HL-60 (cell line): ENCODE data around the gene ROGDI.

Experiments
- DNase-seq, 2 experiments: peaks; one replicate each; pipeline ENCODE4 v3.0.0-alpha.2; 2010 to 2020; ENCODE audit warnings: low read depth in 1 of 2, low spot score in 1 of 2
- H3K27ac ChIP-seq: fragments of 250-450 bp; sonication (Bioruptor Pico); replicated peaks from 2 replicates; pipeline ENCODE4 v1.5.1; 2020; ENCODE audit warnings: mild to moderate bottlenecking, moderate library complexity
- H3K27me3 ChIP-seq: fragments of 250-450 bp; sonication (Bioruptor Pico); 2 replicates; pipeline ENCODE4 v1.5.1; 2021; ENCODE audit warnings: mild to moderate bottlenecking, moderate library complexity; ENCODE audit not compliant: insufficient read depth, poor library complexity, severe bottlenecking
- H3K4me3 ChIP-seq: replicated peaks from 2 replicates; pipeline ENCODE4 v1.5.1; 2011; ENCODE audit warnings: mild to moderate bottlenecking, control low read depth, low read length; ENCODE audit not compliant: insufficient read depth
- GABPA ChIP-seq: IDR thresholded peaks from 2 replicates; pipeline ENCODE4 v1.6.1; 2012; ENCODE audit warnings: low read depth
- POLR2AphosphoS5 ChIP-seq: IDR thresholded peaks from 2 replicates; pipeline ENCODE4 v1.6.1; 2012; ENCODE audit warnings: low read depth
- REST ChIP-seq: IDR thresholded peaks from 2 replicates; pipeline ENCODE4 v1.6.1; 2012; ENCODE audit warnings: low read depth; ENCODE audit not compliant: insufficient replicate concordance
- SPI1 ChIP-seq: IDR thresholded peaks from 2 replicates; pipeline ENCODE4 v1.6.1; 2012; ENCODE audit warnings: low read depth, mild to moderate bottlenecking, borderline replicate concordance
- TF ChIP-seq, protein P1 (sequence below): IDR thresholded peaks from one replicate; pipeline ENCODE4 v1.5.1; 2011; ENCODE audit warnings: low read length, control low read depth, inconsistent platforms; ENCODE audit not compliant: insufficient read depth

Gene ROGDI

DNA sequence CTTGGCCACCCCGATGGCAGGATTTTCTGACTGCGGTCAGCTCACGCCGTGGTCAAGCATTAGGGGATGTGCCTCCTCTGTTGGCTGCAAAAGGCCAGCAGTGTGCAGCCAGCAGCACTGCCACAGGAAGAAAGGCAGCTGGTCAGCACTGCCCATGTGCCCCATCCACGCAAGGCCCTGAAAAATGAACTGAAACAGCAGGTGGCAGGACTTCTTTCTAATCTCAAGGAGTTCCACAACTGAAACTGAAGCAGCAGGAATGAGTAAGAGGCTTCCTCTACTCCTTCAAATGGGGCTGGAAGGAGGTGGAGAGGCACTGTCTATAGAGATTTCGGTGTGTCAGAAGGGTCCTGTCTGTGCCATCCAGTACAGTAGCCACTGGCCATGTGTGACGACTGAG, 38.6 kb downstream of the ROGDI start:
- Histone ChIP-seq H3K4me3 (no peak overlapping the region), H3K27me3 (no peaks in the 10 kb centered on the region), H3K27ac (no peak overlapping the region)
- TF ChIP-seq, protein P1, sequence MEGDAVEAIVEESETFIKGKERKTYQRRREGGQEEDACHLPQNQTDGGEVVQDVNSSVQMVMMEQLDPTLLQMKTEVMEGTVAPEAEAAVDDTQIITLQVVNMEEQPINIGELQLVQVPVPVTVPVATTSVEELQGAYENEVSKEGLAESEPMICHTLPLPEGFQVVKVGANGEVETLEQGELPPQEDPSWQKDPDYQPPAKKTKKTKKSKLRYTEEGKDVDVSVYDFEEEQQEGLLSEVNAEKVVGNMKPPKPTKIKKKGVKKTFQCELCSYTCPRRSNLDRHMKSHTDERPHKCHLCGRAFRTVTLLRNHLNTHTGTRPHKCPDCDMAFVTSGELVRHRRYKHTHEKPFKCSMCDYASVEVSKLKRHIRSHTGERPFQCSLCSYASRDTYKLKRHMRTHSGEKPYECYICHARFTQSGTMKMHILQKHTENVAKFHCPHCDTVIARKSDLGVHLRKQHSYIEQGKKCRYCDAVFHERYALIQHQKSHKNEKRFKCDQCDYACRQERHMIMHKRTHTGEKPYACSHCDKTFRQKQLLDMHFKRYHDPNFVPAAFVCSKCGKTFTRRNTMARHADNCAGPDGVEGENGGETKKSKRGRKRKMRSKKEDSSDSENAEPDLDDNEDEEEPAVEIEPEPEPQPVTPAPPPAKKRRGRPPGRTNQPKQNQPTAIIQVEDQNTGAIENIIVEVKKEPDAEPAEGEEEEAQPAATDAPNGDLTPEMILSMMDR, result no peak
- TF ChIP-seq POLR2AphosphoS5 (no peak), SPI1 (no peak), GABPA (no peak), REST (no peak)
- no peak for DNase-seq

DNA sequence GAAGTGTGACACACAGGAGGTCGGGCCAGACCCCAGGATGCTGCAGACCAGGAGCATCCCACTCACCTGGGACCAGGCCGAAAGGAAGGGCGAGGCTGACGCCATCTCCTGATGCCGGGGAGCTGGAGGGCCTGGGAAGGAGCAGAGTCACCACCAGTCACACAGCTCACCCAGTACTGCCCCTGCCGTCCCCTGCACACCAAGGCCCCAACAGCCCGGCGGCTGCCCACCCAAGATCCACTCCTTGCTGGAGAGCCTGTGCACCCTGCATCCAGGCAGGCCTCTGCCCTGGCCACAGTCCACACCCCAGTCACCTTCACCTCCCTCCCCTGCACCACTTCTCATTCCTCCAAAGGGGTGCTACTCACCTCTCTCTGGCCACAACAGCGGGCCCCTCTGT, 40.2 kb downstream of the ROGDI start:
- no peaks in the 10 kb centered on the region for H3K27me3 ChIP-seq
- H3K4me3 ChIP-seq, result no peak overlapping the region
- H3K27ac ChIP-seq, result no peak overlapping the region
- no peak for DNase-seq
- TF ChIP-seq POLR2AphosphoS5, result no peak
- TF ChIP-seq REST, result no peak
- no peak for TF ChIP-seq GABPA
- no peak for TF ChIP-seq SPI1
- TF ChIP-seq, protein P1, result no peak

DNA sequence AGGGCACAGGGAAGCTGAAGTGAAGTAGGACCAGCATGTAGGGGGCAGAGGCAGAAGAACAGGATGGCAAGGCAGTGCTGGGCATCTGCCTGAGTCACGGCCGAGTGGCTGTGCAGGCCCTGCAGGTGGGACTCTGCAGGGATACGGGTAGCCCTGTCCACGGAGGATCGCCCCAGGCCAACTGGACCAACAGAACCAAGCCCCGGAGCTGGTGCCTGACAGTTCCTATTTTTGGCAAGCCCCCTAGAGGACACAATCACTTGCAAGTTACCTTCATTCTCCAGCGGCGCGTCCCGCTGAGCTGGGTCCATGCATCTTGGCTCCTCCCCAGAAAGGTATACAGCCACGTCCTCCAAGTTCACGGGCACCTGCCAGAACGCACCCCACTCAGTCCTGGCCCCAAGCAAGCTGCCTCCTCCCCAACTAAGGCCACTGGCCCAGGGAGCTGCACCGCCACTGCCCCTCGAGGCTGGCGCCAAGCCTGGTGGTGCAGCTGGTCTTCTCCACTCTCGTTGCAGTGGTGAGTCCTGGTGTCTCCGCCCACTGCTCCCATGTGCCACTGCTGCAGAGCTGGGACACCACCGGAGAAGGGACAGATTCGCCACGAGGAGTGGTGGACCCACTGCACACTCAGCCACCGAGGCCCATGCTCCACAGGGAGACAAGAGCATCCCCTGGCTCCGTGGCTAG, 42.1 kb downstream of the ROGDI start:
- Histone ChIP-seq H3K27ac (no peak overlapping the region), H3K4me3 (no peak overlapping the region), H3K27me3 (no peaks in the 10 kb centered on the region)
- DNase-seq, result no peak
- TF ChIP-seq SPI1 (no peak), REST (no peak), POLR2AphosphoS5 (no peak), GABPA (no peak)
- TF ChIP-seq, protein P1, result no peak
